ENCODE results near the gene COBL. TPM values are rescaled to one million over a fixed set of nuclear protein-coding genes. Genes with fewer than 3 reads are reported as not detected.

Gene COBL
- total RNA-seq, 2 experiments from 2014 or later = not detected

DNA sequence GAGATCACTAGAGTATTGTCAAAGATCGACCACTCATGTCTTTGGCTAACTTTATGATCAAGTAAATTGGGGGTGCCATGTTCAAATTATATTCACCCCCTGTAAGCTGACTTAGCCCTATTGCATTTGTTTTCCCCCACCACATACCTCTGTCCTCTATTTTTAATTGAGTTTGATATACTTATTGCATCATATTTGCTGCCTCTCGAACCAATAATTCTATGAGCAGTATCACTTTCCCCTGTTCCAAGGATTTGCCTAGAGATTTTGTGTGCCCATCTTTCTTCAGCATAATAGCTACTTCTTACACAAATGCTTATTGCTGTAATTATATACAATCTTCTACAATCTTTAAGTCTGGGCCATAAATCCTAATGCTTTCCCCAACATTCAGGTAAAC lies 245.2 kb downstream of the COBL start:
- DNase-seq = no peak
- intact Hi-C loops (cut with micrococcal nuclease) = no loop called here
- H3K27ac Mint-ChIP-seq = no peak overlapping the region
- H3K4me3 Mint-ChIP-seq = no peak overlapping the region
- no peaks in the 10 kb centered on the region for H3K9me3 Mint-ChIP-seq
- no peaks in the 10 kb centered on the region for H3K27me3 Mint-ChIP-seq
- ChIA-PET POLR2A (no interaction called here), CTCF (interaction anchor here (1.0 to 2.8 kb wide), 4 partner anchors 14 to 90 kb away, joined by 3 to 7 read pairs (median 4); no protein-coding TSS in a partner anchor)
- H3K36me3 Mint-ChIP-seq = no peaks in the 10 kb centered on the region
- H3K4me1 Mint-ChIP-seq (ENCODE audit: low read depth) = no peaks in the 10 kb centered on the region

DNA sequence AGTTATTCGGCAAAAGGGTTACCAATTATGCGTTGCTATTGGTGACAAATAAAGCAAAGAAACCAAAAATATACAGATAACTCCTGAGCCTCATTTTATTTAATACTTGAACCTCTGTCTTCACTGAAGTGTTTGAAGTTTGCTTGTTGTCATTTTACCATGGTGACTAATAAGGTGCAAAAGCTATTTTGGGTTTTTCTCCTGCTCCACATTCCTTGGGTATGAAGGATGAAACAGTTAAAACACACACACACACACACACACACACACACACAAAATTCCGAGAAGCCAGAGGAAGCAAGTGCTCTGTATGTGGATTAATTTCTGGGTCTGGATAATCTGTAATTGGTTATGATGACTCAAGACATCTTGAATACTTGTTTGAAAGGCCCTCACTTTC lies 246.5 kb downstream of the COBL start:
- Mint-ChIP-seq H3K27ac (no peak overlapping the region), H3K9me3 (no peaks in the 10 kb centered on the region), H3K4me3 (no peak overlapping the region), H3K27me3 (no peaks in the 10 kb centered on the region), H3K4me1 (ENCODE audit: low read depth) (no peaks in the 10 kb centered on the region), H3K36me3 (no peaks in the 10 kb centered on the region)
- intact Hi-C loops (cut with micrococcal nuclease) = no loop called here
- ChIA-PET POLR2A (no interaction called here), CTCF (interaction anchor here (1.3 to 2.8 kb wide), 3 partner anchors 58 to 91 kb away, joined by 3 to 7 read pairs (median 4); no protein-coding TSS in a partner anchor)
- no peak for DNase-seq

DNA sequence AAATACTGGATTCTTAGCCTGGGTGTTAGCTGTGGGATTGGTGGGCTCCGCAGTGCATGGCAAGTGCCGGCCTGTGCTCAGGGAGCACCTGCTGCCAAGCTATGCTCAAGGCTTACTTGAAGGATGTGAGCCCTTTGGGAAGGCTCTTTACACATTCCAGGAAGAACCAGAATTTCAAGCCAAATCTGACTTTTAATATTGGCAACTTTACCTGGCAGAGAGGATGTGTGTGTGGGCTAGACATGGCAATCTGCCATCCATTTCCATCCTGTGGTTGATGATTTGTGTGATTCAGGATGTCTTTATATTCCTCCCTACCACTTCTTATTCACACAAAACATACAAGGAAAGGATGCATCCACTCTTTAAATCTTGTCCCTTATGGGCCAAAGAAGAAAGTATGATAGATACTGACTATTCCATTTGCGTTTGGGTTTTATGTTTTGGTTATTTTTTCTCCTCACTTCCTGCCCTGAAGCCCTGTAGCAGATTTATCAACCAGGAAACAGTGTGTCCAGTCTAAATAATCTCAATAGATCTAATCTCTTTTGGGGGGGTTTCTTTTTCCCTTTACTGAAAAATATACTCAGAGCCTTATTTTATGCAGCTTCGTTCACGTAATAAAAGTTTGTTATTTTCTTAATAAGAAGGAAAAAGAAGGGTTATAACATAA lies 247.1 kb downstream of the COBL start:
- Mint-ChIP-seq H3K36me3 (no peaks in the 10 kb centered on the region), H3K4me1 (ENCODE audit: low read depth) (no peaks in the 10 kb centered on the region), H3K4me3 (no peak overlapping the region), H3K27me3 (no peaks in the 10 kb centered on the region), H3K9me3 (no peaks in the 10 kb centered on the region), H3K27ac (no peak overlapping the region)
- ChIA-PET CTCF (interaction anchor here (3.3 kb wide), 1 partner anchor 91 kb away, joined by 15 read pairs; no protein-coding TSS in a partner anchor), POLR2A (no interaction called here)
- no peak for DNase-seq
- intact Hi-C loops (cut with micrococcal nuclease) = loop anchor here (5.0 kb wide), 2 partner anchors 287 to 602 kb away; partner anchors contain the start of gene GRB10

GRCh38 chr7:51068401-51068800 lies 248.2 kb downstream of the COBL start:
- Mint-ChIP-seq H3K36me3 (no peaks in the 10 kb centered on the region), H3K27ac (no peak overlapping the region), H3K4me1 (ENCODE audit: low read depth) (no peaks in the 10 kb centered on the region), H3K27me3 (no peaks in the 10 kb centered on the region), H3K4me3 (no peak overlapping the region), H3K9me3 (no peaks in the 10 kb centered on the region)
- intact Hi-C loops (cut with micrococcal nuclease) = loop anchor here (5.0 kb wide), 2 partner anchors 286 to 601 kb away; partner anchors contain the start of gene GRB10
- no peak for DNase-seq
- POLR2A ChIA-PET = no interaction called here
- CTCF ChIA-PET = interaction anchor here (1.0 to 3.3 kb wide), 6 partner anchors 15 to 974 kb away, joined by 3 to 15 read pairs (median 4); no protein-coding TSS in a partner anchor

- H3K27me3 Mint-ChIP-seq = no peaks in the 10 kb centered on the region
- H3K9me3 Mint-ChIP-seq = no peaks in the 10 kb centered on the region
- no peak overlapping the region for H3K27ac Mint-ChIP-seq
- no peaks in the 10 kb centered on the region for H3K4me1 Mint-ChIP-seq (ENCODE audit: low read depth)
- H3K4me3 Mint-ChIP-seq = no peak overlapping the region
- peak; percentile 54 for DNase-seq
- ChIA-PET POLR2A (no interaction called here), CTCF (interaction anchor here (0.8 to 3.3 kb wide), 8 partner anchors 14 to 974 kb away, joined by 3 to 15 read pairs (median 3); no protein-coding TSS in a partner anchor)
- intact Hi-C loops (cut with micrococcal nuclease) = loop anchor here (5.0 kb wide), 2 partner anchors 285 to 600 kb away; partner anchors contain the start of gene GRB10
- H3K36me3 Mint-ChIP-seq = no peaks in the 10 kb centered on the region
Observed at GRCh38 chr7:51067757-51068156, 248.9 kb downstream of the COBL start.

DNA sequence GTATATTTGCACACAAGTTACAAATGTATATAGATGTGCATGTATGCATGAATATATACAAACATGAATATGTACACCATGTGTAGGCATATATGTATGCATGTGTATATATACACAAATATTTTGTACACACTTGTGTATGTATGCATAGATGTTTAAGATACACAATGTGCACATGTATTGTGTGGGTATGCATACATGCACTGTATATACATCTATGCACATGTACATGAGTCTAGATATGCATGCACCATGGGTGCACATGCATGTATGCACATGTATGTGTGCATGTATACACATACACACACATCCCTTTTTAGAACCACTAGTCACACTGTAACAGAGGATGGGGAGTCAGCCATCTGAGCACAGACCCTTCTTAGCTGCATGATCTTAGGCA lies 249.4 kb downstream of the COBL start:
- ChIA-PET CTCF (interaction anchor here (0.8 to 3.3 kb wide), 8 partner anchors 14 to 973 kb away, joined by 3 to 15 read pairs (median 3); no protein-coding TSS in a partner anchor), POLR2A (no interaction called here)
- Mint-ChIP-seq H3K36me3 (no peaks in the 10 kb centered on the region), H3K4me3 (no peak overlapping the region), H3K4me1 (ENCODE audit: low read depth) (no peaks in the 10 kb centered on the region), H3K9me3 (no peaks in the 10 kb centered on the region), H3K27ac (no peak overlapping the region), H3K27me3 (no peaks in the 10 kb centered on the region)
- intact Hi-C loops (cut with micrococcal nuclease) = loop anchor here (5.0 kb wide), 2 partner anchors 285 to 600 kb away; partner anchors contain the start of gene GRB10
- DNase-seq = no peak

DNA sequence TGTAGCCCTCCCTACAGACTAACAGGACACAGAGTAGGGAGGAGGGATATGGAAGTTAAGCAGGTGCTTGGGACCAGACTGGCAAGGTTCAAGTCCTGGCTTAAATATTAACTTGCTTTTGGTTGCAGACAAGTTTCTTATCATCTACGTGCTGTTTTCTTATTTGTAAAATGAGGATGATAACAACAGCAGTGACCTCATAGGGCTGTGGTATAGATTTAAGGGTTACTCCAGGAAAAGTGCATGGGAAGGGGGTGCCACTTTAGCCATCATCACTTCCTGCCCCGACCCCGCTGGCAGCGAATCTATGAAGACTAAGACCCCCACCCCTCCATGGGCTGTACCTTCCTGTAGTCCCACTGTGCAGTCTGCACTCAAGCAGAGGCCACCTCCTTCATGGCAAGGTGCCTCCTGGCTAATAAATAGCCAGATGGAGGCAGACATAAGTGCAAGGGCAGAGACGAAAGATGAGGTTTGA lies 250.2 kb downstream of the COBL start:
- Mint-ChIP-seq H3K9me3 (no peaks in the 10 kb centered on the region), H3K27me3 (no peaks in the 10 kb centered on the region), H3K27ac (no peak overlapping the region), H3K4me3 (no peak overlapping the region), H3K4me1 (ENCODE audit: low read depth) (no peaks in the 10 kb centered on the region), H3K36me3 (no peaks in the 10 kb centered on the region)
- DNase-seq = no peak
- intact Hi-C loops (cut with micrococcal nuclease) = loop anchor here (5.0 kb wide), 2 partner anchors 284 to 599 kb away; partner anchors contain the start of gene GRB10
- POLR2A ChIA-PET = no interaction called here
- CTCF ChIA-PET = interaction anchor here (3.3 kb wide), 1 partner anchor 94 kb away, joined by 15 read pairs; no protein-coding TSS in a partner anchor

- ChIA-PET CTCF (no interaction called here), POLR2A (no interaction called here)
- intact Hi-C loops (cut with micrococcal nuclease) = loop anchor here (5.0 kb wide), 2 partner anchors 283 to 598 kb away; partner anchors contain the start of gene GRB10
- no peak for DNase-seq
- H3K27ac Mint-ChIP-seq = no peak overlapping the region
- no peaks in the 10 kb centered on the region for H3K4me1 Mint-ChIP-seq (ENCODE audit: low read depth)
- no peak overlapping the region for H3K4me3 Mint-ChIP-seq
- no peaks in the 10 kb centered on the region for H3K9me3 Mint-ChIP-seq
- H3K27me3 Mint-ChIP-seq = no peaks in the 10 kb centered on the region
- no peaks in the 10 kb centered on the region for H3K36me3 Mint-ChIP-seq
Observed at GRCh38 chr7:51065766-51066165, 250.8 kb downstream of the COBL start.

DNA sequence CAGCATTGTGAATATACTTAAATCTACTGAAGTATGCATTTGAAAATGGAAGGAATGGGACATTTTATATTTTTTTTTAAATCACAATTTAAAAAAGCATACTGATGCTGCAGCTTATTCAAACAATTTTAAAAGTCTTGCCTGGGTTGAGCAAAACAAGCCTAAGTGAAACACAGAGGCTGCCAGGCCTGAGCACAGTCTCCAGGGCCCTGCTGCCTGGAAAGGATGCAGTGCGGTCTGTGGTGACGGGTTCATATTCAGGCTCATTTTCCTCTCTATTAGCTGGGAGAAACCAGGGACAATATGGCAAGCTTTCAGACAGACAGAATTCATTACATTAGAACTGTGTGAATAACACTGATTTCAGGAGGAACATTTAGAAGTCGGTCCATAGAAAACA lies 251.9 kb downstream of the COBL start:
- Mint-ChIP-seq H3K4me1 (ENCODE audit: low read depth) (no peaks in the 10 kb centered on the region), H3K27me3 (no peaks in the 10 kb centered on the region), H3K4me3 (no peak overlapping the region), H3K36me3 (no peaks in the 10 kb centered on the region), H3K9me3 (no peaks in the 10 kb centered on the region), H3K27ac (no peak overlapping the region)
- ChIA-PET CTCF (interaction anchor here (1.6 kb wide), 1 partner anchor 76 kb away, joined by 5 read pairs; no protein-coding TSS in a partner anchor), POLR2A (no interaction called here)
- intact Hi-C loops (cut with micrococcal nuclease) = loop anchor here (5.0 kb wide), 2 partner anchors 282 to 597 kb away; partner anchors contain the start of gene GRB10
- DNase-seq = no peak

DNA sequence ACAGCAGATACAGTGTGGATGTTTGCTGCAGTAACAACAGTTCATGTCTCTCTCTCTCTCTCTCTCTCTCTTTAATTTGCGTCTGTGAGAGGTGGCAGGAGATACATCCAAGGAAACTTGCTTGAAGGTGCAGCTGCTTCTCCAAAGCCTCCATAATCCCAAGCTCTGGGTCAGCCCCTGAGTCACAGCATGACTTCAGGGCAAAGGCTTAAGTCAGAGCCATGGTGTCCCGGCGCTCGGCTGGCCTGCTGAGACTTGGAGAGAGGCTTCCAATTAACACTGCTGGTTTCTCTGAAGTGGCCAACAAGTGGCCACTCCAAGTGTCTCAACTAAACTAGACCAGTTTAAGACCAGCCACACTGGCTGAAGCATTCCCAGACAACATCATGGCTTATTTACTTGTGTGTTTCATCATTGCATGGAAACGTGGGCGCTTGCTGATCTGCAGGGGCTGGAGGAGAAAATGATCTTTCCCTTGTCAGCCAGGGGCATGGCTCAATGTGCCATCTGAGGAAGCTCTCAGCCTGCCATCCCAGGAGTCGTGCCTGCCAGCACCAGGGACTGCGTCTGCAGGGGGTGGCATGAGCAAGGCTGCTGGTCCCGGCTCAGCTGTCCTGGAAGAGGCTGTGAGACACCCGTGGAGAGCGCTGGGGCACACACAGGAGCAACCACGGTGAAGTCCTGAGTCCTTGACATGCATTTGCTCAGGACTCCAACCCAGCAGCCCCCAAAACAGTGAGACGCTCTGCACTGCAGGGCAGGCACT lies 254.2 kb downstream of the COBL start:
- DNase-seq = no peak
- Mint-ChIP-seq H3K9me3 (no peaks in the 10 kb centered on the region), H3K27ac (no peak overlapping the region), H3K27me3 (no peaks in the 10 kb centered on the region), H3K4me3 (no peak overlapping the region), H3K36me3 (no peaks in the 10 kb centered on the region), H3K4me1 (ENCODE audit: low read depth) (no peaks in the 10 kb centered on the region)
- CTCF ChIA-PET = interaction anchor here (0.6 to 2.6 kb wide), 3 partner anchors 79 to 365 kb away, joined by 3 to 17 read pairs (median 5); no protein-coding TSS in a partner anchor
- intact Hi-C loops (cut with micrococcal nuclease) = no loop called here
- POLR2A ChIA-PET = no interaction called here

DNA sequence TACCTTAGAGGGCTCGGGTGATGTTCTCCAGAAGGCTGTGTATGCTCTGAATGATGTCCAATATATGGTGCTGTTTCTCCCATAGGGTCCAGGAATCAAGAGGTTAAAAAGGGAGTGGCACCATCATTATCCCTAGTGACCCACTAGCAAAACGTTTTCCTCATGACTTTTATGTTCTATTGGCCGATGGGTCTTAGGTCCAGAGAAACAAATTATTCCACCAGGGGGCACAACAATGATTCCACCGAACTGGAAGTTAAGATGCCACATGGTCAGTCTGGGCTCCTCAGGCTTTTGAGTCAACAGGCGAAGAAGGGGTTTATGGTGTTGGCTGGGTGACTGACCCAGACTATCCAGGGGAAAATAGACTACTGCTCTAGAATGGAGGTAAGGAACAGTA lies 256.1 kb downstream of the COBL start:
- Mint-ChIP-seq H3K27me3 (no peaks in the 10 kb centered on the region), H3K4me3 (no peak overlapping the region), H3K9me3 (no peaks in the 10 kb centered on the region), H3K4me1 (ENCODE audit: low read depth) (no peaks in the 10 kb centered on the region), H3K36me3 (no peaks in the 10 kb centered on the region), H3K27ac (no peak overlapping the region)
- DNase-seq = no peak
- intact Hi-C loops (cut with micrococcal nuclease) = loop anchor here (2.0 kb wide), 1 partner anchor 80 kb away; no protein-coding TSS in a partner anchor
- ChIA-PET CTCF (interaction anchor here (1.3 to 2.6 kb wide), 4 partner anchors 16 to 100 kb away, joined by 5 to 17 read pairs (median 10); no protein-coding TSS in a partner anchor), POLR2A (no interaction called here)
